ENCODE data around the gene ARL6IP5.

ARL6IP5 gene

DNA sequence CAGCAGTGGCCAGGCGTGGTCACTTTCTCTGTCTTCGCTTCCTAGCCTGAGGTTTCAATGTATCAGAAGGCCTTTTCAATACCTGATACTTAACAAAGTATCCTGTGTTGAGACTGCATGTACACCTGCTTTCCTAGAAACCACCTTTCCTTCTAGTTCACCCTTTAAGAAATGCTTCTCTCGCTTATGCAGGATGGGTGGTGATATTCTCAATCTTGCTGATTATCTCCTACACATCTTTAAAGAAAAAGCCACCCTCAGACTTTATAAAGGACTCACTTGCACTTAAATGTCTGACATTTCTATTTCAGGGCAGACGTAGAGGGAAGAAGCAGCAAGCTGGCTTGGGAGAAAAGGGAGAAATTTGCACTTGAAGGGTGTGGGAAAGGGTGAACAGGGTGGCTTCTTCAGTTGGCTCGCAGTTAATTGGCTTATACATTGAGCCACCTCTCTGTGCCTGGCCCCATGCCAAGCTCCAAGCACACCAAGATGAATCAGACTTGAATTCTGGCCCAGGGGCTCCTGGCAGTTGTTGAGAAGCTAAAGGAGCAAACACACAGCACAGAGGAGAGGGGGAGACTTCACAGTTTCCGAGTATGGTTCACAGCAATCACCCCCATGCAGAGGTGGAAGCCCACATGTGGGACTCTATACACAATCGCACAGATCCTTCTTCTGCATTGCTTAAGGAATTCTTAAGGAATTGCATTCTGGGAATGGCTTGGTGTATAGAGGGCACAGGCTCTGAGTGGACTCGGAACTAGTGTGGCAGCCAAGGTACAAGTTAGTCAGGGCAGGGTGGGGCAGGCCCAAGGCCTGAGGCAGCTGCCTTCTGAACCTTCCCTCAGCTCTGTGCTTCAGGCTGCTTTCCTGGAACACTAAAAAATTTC lies 1.3 kb downstream of the ARL6IP5 start:
- peak; percentile 84 to 85 for DNase-seq (ENCODE audit: low read depth in 2 of 2)

DNA sequence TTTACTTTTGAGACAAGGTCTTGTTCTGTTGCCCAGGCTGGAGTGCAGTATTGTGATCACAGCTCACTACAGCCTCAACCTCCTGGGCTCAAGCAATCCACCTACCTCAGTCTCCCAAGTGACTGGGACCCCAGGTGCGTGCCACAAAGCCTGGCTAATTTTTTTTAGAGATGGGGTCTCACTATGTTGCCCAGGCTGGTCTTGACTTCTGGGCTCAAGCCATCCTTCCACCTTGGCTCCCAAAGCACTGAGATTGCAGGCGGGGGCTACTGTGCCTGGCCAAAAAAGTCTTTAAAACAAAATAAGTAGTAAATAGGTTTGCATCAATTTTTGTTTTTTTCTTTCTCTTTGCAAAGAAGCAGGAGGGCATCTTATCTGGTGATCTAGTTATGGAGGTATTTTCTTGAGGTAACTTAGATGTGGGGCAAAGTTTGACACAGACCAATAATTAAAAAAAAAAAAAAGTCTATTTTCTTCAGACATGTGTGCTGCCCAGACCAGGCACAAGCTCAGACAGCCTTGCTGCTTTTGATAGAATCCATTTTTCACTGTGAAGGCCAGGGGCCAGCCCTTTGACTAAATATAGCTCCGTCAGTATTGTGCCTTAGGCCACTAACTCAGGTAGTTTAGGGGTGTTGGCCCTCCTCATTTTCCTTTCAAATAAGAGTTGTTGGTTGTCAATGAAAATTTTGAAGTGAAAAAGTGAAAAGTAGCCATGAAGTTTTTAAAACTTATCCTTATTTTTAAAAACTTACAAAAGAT lies 2.5 kb downstream of the ARL6IP5 start:
- DNase-seq (ENCODE audit: low read depth in 2 of 2): no peak

DNA sequence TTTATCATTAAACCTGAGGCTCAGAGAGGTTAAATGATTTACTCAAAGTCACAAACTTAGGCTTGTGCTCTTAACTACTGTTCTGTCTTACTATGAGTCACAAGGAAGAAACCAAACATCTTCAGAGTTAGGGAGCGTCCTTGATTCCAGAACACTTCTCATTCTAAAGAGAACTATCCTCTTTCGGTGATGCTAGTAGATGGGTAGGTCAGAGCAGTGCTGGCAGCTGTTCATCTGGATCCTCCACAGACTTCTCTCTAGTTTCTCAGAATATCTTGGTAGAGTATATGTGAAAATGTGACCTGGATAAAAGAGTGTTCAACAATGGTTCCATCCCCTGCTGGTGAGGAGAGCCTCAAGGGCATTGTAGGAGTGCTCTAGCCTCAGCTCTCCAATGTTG lies 3.3 kb downstream of the ARL6IP5 start:
- no peak for DNase-seq (ENCODE audit: low read depth in 2 of 2)

DNA sequence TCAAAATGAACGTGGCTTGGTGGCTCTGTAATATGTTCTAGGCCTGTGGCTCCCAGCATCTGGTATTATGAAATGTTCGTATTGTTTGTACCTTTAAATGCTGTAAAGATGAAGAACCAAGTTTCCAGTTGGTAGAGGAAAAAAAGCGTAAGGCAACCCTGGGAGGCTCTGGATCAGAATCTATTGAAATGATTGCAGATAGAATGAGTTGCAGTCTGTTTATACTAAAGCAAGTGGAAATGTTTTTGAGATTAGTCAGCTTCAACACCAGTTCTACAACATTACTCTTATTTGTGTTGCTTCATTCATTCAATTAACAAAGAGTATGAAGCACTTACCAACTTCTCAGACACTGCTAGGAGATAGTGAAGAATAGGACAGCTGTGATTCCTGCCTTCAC lies 5.3 kb downstream of the ARL6IP5 start:
- peak; percentile 48 to 53 for DNase-seq (ENCODE audit: low read depth in 2 of 2)

DNA sequence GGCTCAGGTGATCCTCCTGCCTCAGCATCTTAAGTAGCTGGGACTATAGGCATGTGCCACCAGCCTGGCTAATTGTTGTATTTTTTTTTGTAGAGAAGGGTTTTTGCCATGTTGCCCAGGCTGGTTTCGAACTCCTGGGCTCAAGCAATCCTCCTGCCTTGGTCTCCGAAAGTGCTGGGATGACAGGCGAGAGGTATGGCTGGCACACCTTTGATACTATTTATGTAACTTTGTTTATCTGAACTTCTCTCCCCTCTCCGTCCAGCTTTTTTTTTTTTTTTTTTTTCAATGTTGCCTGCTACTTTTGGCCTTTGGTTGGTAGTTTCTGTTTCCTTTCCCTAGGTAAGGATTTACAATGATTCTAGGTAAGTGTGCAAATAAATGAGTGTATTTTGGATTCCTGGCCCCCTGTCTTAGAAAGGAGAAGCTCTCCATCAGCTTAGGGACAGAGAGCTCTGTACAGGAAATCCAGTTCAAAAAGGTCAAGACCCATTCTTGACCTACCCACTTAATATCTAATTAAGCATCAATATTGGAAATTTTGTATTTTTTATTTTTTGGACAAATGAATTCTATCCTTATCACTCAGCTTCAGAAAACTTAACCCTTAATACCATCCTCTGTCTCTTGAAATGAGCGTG lies 6.8 kb downstream of the ARL6IP5 start:
- no peak for DNase-seq (ENCODE audit: low read depth in 2 of 2)

DNA sequence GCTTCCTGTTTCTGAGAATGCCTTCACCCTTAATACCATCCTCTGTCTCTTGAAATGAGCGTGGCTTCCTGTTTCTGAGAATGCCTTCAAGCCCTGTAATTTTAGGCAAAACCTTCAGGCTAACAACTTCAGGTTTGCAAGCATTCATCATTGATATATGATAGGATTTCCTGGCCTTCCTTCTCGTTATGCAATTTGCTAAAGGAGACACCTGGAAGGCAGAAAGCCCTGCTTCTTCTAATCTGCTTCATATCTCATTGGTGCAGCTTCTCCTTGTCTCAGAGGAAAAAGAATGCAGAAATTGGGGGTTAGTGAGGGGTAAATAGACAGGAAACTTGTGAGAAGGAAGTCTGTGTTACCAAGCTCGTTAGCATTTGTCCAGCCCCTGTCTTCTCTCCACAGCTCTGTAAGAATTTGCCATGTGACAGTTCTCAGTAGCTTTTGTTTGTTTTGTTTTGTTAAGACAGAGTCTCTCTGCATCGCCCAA lies 7.3 kb downstream of the ARL6IP5 start:
- no peak for DNase-seq (ENCODE audit: low read depth in 2 of 2)

DNA sequence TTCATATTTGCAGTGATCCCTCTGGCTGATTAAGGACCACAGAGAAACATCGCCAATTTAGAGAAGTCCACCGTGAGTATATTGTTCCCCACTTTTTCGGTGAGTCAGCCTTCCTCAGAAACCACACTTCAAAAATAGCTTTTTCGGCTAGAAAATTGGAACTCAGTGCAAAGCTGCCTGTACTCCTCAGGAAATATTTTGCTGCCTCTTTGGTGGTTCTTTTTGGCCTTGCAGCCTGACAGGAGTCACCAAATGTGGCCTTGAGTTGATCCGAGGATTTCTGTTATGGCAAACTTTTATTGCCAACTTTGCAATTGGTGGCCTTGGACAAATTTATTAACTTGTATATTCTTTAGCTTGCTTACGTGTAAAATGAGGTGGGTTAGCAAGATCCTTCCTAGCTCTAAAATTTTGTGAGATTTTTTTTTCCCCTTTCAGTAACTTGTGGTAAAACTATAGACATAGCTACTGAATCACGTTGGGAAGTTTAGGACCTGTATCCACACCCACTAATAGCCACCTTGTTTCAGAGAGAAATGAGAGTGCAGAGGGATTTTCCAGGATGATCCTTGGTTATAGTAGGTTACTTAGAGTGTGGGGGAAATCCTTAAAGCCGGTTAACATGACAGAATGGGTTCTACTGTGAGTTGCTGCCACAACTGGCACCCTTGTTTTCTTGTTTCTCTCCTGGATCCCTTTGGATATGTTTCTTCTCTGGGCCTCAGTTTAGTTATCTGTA lies 9.9 kb downstream of the ARL6IP5 start:
- no peak for DNase-seq (ENCODE audit: low read depth in 2 of 2)

DNA sequence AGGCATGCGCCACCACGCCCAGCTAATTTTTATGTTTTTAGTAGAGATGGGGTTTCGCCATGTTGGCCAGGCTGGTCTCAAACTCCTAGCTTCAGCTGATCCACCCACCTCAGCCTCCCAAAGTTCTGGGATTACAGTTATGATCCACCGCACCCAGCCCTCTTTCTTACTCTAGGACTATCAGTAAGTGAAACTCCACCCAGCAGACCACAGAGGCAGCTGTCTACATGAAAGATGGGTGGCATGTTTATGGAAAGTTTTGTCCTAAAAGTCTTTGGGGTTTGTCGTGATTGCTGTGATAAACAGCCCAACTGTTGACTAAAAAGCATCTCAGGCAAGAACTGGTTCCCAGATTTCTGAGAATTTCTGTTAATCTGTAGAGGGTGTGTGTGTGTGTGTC lies 10.9 kb downstream of the ARL6IP5 start:
- DNase-seq (ENCODE audit: low read depth in 2 of 2): no peak

DNA sequence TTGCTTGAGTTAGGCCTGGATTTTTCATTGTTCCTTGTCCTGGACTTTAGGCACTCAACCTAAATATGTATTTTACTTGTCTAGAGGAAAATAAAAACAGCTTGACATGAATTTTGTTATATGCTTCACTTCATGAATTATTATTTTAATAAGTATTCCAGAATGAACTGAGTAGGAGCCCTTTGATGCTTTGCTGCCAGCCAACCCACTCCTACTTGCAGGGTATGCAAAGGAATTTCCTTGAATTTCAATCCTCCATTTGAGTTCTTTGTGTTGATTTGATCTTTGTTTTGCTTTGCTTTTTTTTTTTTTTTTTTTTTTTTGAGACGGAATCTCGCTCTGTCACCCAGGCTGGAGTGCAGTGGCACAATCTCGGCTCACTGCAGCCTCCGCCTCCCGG lies 11.6 kb downstream of the ARL6IP5 start:
- DNase-seq (ENCODE audit: low read depth in 2 of 2): no peak

DNA sequence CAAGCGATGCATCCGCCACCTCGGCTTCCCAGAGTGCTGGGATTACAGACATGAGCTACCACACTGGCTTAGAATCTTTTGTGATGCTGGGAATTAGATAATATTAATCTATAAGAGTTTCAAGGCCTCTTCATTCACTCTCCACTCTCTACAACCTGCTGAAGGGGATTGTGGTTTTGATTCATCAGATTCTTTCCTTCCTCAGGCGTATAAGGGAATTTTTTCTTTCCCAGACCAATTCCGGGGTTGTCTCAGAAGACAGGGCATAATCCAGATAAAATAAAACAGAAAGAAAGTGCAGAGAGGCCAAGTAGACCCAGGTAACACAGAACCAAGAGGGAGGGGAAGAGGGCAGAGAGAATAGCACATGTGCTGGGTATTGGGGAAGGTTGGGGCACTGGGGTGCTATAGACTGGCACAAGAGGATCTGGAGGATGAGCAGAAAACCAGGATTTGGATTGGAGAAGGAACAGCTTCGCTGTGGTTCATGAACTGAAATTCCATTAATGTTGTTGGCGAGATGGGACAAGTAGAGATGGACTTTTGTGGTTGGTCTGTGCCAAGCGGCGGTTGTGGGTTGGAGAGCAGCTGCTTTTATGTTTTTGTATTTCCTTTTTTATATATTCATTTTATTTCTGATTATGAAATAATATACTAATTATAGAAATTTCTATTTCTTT lies 12.8 kb downstream of the ARL6IP5 start:
- no peak for DNase-seq (ENCODE audit: low read depth in 2 of 2)

DNA sequence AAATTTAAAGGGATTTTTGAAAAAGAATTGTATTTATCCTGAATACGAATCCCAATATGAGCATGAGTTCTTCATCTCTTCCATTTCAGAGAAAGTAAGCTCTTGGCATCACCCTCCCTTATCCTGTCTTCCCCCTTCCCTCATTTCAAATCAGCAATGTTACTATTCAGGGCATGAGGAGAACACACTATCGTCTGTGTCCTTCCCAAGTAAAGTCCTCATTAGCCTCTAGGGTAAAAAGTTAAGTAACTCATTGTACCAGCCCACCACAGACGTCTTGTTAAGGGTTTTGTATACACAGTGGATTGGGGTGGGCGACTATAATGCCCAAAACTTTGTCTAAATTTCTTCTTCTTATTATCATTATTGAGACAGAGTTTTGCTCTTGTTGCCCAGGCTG lies 14.8 kb downstream of the ARL6IP5 start:
- no peak for DNase-seq (ENCODE audit: low read depth in 2 of 2)

DNA sequence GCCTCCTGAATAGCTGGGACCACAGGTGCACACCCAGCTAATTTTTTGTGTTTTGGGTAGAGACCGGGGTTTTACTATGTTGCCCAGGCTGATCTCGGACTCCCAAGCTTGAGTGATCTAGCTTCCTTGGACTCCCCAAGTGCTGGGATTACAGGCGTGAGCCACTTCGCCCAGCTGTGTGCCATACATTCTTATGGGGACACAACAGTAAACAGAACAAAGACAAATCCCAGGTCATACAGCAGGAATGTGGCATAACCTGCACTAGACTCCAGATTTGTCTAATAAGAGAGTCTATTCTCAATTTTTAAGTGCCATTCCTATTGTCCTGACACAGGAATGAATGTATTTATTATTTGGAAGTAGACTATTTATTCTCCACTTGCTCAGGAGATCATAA lies 17.6 kb downstream of the ARL6IP5 start:
- no peak for DNase-seq (ENCODE audit: low read depth in 2 of 2)

DNA sequence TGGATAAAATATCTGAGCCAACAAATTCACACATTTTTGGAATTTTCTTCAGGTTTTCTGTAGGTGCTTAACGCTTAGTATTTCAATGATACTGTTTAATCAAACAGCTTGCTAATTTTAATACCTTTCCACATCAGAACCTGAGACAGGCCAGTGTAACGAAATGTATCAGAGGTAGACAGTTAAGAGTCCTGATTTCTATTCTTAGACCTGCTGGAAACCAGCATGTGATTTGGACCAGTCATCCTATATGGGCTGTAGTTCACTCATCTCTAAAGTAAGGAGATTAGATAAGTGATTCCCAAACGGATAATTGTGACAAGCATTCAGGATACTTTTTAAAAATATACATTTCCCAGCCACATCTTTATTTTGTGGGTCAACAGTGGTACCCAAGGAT lies 18.4 kb downstream of the ARL6IP5 start:
- no peak for DNase-seq (ENCODE audit: low read depth in 2 of 2)

DNA sequence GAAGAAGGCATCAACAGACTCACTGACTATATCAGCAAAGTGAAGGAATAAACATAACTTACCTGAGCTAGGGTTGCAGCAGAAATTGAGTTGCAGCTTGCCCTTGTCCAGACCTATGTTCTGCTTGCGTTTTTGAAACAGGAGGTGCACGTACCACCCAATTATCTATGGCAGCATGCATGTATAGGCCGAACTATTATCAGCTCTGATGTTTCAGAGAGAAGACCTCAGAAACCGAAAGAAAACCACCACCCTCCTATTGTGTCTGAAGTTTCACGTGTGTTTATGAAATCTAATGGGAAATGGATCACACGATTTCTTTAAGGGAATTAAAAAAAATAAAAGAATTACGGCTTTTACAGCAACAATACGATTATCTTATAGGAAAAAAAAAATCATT lies 19.8 kb downstream of the ARL6IP5 start:
- DNase-seq (ENCODE audit: low read depth in 2 of 2): no peak

GRCh38 chr3:69105320-69105719 lies 20.6 kb downstream of the ARL6IP5 start:
- no peak for DNase-seq (ENCODE audit: low read depth in 2 of 2)

DNA sequence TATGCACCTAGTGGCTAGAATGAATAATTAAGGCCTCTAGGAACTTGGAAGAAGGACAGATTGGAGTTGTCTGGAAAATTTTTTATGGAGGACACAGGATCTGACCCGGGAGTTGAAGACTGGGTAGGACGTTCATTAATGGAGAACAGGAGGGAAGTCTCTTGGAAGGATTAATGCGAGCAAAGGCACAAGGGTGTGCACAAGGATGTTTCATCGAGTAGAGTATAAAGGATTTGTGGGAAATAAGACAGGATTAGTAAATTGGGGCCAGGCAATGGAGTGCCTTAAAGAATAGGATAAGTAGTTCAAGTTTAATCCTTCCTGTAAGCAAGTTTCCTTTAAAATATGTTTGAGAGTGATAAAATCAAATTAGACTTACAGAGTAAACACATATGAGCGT lies 23.1 kb downstream of the ARL6IP5 start:
- no peak for DNase-seq (ENCODE audit: low read depth in 2 of 2)

GRCh38 chr3:69108811-69109210 lies 24.1 kb downstream of the ARL6IP5 start:
- no peak for DNase-seq (ENCODE audit: low read depth in 2 of 2)

- no peak for DNase-seq (ENCODE audit: low read depth in 2 of 2)
Observed at GRCh38 chr3:69110941-69111546, 26.3 kb downstream of the ARL6IP5 start.

GRCh38 chr3:69113536-69113935 lies 28.8 kb downstream of the ARL6IP5 start:
- no peak for DNase-seq (ENCODE audit: low read depth in 2 of 2)

GRCh38 chr3:69115731-69116130 lies 31.0 kb downstream of the ARL6IP5 start:
- no peak for DNase-seq (ENCODE audit: low read depth in 2 of 2)

DNA sequence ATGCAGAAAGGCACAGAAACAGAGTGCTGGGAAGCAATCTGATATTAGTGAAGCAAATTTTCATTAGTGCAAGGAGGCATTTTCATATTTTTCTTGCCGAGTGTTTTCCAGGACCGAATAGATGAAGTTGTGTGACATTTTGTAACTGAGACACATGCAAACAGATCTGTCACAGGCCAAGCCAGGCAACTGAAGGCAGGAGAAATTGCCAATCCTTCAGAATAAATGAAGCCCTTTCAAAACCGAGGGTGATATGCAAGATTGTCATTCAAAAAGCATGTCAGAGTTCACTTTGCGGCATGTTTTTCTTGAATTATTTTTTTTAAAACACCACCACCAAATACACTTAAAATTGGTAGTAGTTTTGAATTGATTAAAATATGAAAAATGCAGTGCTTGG lies 31.4 kb downstream of the ARL6IP5 start:
- no peak for DNase-seq (ENCODE audit: low read depth in 2 of 2)

Data from fibroblast of skin of left biceps (primary cell).